Mucosa of gallbladder (tissue), 1 donor: Measurements from ENCODE around the gene TTC28. TPM values are rescaled to one million over a fixed set of nuclear protein-coding genes. Genes with fewer than 3 reads are reported as not detected.
"Not testable (repeated sequence)": the region's sequence is repeated elsewhere in the genome, so short reads cannot be mapped to it uniquely, and the experiment has no call there.

Experiments used
- DNase-seq: peaks from one replicate; pipeline ENCODE4 v3.0.0-alpha.2; 2020; ENCODE audit warnings: low spot score
- total RNA-seq: library from RNA; stranded (reverse); gene quantifications from one replicate; pipeline ENCODE4 v1.2.1, GENCODE V29; 2021
- donor health status: DM: no; HTN: no; CAD: no.

Gene TTC28
- total RNA-seq, 1 donor from 2014 or later = 32.7 TPM

DNA sequence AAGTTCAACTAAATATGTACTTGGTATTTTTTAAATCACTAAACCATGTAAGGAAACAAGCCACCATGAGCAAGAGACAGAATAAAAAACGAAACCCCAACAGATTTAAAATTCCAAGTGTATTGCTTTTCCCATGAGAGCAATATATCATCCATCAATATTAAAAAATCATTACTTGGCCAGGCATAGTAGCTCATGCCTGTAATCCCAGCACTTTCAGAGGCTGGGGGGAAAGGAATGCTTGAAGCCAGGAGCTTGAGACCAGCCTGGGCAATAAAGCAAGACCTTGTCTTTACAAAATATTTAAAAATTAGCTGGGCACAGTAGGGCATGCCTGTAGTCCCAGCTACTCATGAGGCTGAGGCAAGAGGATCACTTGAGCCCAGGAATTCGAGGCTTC lies 190.8 kb downstream of the TTC28 start:
- no peak for DNase-seq

- DNase-seq = no peak
Observed at GRCh38 chr22:28484662-28485061, 195.0 kb downstream of the TTC28 start.

- DNase-seq = no peak
Observed at GRCh38 chr22:28481725-28482124, 197.9 kb downstream of the TTC28 start.

- no peak for DNase-seq
Observed at GRCh38 chr22:28480000-28480715, 199.5 kb downstream of the TTC28 start.

- no peak for DNase-seq
Observed at GRCh38 chr22:28478564-28478963, 201.1 kb downstream of the TTC28 start.

DNA sequence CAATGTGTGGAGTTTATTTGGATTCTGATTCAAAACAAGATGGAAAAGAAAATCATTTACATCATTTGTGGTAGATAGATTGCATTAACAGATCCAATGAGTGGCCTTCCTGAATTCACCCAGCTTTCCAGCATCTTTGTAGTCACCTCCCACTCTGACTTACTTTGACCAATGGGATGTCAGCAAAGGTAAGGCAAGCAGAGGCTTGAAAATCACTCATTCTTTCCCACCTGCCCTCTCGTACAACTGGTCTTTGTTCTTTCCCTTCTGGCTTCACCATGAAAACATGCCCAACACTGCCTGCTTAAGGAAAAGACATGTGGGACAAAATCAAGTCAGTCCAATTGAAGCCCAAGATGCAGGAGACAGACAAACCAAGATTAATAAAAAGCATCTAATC lies 202.1 kb downstream of the TTC28 start:
- no peak for DNase-seq

- no peak for DNase-seq
Observed at GRCh38 chr22:28474330-28474729, 205.3 kb downstream of the TTC28 start.

GRCh38 chr22:28473258-28473657 lies 206.4 kb downstream of the TTC28 start:
- DNase-seq = no peak

GRCh38 chr22:28467055-28467454 lies 212.6 kb downstream of the TTC28 start:
- DNase-seq = not testable (repeated sequence)

GRCh38 chr22:28466399-28466798 lies 213.2 kb downstream of the TTC28 start:
- no peak for DNase-seq

DNA sequence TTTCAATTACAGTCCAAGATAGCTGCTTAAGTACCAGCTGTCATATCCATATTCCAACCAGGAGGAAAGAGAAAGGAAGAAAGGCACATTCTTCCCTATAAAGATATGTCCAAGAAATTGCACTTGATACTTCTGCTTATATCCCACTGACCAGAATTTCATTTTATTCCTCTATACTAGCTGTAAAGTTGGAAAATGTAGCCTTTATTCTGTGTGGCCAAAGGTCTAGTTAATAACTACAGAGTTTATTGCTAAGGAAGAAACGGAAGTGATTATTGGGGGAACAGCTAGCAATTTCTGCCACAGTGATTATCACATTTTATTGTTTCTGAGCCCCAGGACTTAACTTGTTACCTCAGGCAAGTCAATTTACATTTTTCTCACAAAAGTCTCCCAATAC lies 213.8 kb downstream of the TTC28 start:
- DNase-seq = no peak

- DNase-seq = peak; percentile 35
Observed at GRCh38 chr22:28464127-28464526, 215.5 kb downstream of the TTC28 start.

- DNase-seq = not testable (repeated sequence)
Observed at GRCh38 chr22:28463408-28463807, 216.2 kb downstream of the TTC28 start.

GRCh38 chr22:28462901-28463300 lies 216.7 kb downstream of the TTC28 start:
- no peak for DNase-seq

GRCh38 chr22:28462041-28462440 lies 217.6 kb downstream of the TTC28 start:
- no peak for DNase-seq

- no peak for DNase-seq
Observed at GRCh38 chr22:28454431-28455064, 225.1 kb downstream of the TTC28 start.

GRCh38 chr22:28450109-28450508 lies 229.5 kb downstream of the TTC28 start:
- no peak for DNase-seq

DNA sequence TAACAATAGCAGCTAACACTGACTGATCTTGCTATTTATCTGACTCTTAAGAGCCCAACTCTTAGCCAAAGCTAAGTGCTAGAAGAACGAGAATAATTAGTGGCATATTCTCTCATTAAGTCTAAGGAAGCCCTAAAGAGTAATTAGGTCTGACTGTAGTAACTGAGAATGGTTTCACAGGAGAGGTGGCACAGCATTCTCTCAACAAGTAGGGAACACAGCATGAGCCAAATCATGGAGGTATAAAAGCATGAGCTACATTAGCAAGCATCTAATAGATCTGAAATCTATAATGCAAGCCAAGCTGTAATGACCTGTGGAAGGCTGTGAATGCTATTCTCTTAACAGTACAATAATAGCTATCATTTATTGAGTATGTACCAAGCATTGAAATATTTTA lies 230.6 kb downstream of the TTC28 start:
- DNase-seq = no peak

DNA sequence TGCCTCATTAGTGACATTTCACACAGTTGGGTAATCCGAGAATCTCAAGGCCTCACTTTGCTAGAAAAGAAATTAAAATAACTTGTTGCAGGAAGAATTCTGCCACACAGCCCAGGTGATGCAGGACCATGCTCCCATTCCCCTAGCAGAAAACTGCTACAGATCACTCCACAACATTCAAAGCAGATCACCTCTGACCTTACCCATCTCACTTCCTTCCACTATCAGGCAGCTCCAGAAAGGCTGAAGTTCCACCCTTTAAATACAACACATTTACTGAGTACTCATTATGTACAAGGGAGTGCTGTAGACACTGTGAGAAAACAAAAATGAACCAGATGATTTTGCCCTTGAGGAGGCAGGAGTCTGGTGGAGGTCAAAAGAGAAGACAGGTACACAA lies 231.0 kb downstream of the TTC28 start:
- DNase-seq = no peak

DNA sequence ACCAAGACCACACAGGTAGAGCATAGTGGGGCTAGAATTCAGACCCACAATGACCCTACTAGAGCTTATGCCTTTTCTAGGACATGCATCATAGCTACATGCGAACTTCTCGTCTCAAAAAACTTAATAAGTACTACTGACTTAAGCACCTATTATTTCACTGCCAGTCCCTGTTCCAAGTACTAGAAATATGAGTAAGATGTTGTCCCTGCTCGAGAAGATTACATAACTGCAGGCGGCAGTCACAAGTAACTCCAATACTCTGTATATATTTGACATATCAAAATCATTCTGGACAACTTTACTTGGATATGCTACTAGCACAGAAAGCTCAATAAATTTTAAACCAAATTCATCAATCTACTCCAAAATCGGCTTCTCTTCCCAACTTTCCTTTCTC lies 235.0 kb downstream of the TTC28 start:
- no peak for DNase-seq

GRCh38 chr22:28443526-28443876 lies 236.1 kb downstream of the TTC28 start:
- DNase-seq = peak; percentile 77

DNA sequence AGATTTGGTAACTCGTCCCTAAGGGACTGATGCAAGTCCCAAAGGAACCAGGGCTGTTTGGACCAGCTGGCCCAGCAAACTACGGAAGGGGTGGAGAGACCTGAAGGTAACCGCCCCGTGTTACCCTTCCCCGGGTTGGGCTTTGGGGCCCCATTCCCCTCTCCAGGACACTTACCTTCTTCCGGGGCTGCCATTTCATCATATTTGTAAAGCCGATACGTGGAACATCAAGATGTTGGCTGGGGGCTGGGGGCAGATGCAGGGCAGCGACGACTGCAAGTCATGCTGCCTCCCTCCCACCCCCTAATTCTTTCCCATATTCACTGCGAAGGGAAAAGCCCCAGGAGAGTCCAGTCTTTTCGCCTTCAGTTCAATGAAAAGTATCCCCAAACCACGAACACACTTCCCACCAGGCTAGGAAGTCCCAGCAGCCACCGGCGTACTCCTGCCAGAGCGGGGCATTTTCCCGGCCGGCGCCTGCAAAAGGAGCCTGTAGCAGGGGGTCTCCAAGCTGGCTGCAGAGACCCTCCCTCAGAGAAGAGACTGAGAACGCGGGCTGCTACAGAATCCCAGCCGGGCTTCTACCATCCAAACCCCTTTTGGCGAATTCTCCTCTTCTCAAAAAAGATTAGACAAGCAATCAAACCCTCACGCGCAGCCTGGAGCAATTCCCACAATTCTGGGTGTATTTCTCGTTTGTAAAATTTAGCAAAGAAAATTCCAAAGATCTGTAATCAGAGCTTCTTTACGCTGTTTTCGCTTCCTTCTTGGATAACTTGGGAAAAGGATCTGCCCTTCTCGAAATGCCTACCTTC lies 236.7 kb downstream of the TTC28 start:
- DNase-seq = peak; percentile 17

DNA sequence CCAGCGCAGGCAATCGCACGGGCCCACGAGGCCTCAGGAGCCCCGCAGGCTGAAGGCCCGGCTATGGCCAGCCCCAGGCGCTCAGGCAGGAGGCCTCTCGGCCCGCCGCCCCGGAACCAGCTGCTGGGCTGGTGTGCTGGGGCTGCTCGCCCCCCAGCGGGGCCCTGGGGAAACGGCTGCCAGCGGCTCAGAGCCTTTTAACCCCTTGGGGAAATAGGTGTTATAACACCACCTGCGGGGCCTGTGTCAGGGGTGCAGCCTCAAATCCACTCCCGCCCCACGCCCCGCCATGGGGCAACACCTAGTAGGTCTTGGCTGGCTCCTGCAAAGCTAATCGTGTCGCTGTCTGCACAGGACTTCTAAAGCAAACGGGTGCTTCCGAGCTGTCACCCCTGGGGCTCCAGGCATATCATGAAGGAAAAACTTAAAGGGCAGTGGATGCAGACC lies 237.4 kb downstream of the TTC28 start:
- peak; percentile 80 for DNase-seq
